Muscle of leg (tissue), 11 donors: Measurements from ENCODE around the gene AVP. TPM values are rescaled to one million over a fixed set of nuclear protein-coding genes. Genes with fewer than 3 reads are reported as not detected.

ENCODE experiments used
- DNase-seq: peaks from one replicate; pipeline ENCODE4 v3.0.0; 2013
- H3K27ac ChIP-seq: one replicate; pipeline ENCODE4 v1.5.1; 2013; ENCODE audit warnings: mild to moderate bottlenecking, low read length, control low read depth
- H3K27me3 ChIP-seq: one replicate; pipeline ENCODE4 v1.6.1; 2013; ENCODE audit warnings: low read length; ENCODE audit not compliant: control insufficient read depth, insufficient read depth
- H3K36me3 ChIP-seq: one replicate; pipeline ENCODE4 v1.6.1; 2013; ENCODE audit warnings: low read length; ENCODE audit not compliant: control insufficient read depth, insufficient read depth
- H3K4me1 ChIP-seq: one replicate; pipeline ENCODE4 v1.6.1; 2013; ENCODE audit warnings: low read length; ENCODE audit not compliant: control insufficient read depth, insufficient read depth
- H3K4me3 ChIP-seq: one replicate; pipeline ENCODE4 v1.5.1; 2013; ENCODE audit warnings: low read length, control low read depth
- H3K9me3 ChIP-seq: replicated peaks from 2 replicates; pipeline ENCODE4 v1.6.1; 2013; ENCODE audit warnings: low read depth, low read length; ENCODE audit not compliant: control insufficient read depth
- WGBS: methylation state at CpG from one replicate; pipeline ENCODE4 v1.1.5; 2013; ENCODE audit warnings: missing lambda C conversion rate; ENCODE audit not compliant: insufficient coverage; 5-methylcytosine and 5-hydroxymethylcytosine counted together
- polyA plus RNA-seq, 8 donors: library from polyadenylated mRNA; unstranded; fragments of 120-200 nt; gene quantifications; one replicate each; pipeline versions ENCODE4 v1.2.1 to v1.2.3, GENCODE V29; 2013; ENCODE audit warnings: inconsistent platforms in 1 of 8, low replicate concordance in 1 of 8; ENCODE audit not compliant: insufficient read length in 8 of 8, insufficient read depth in 1 of 8
- total RNA-seq: library from RNA; stranded (reverse); fragments of 120-200 nt; gene quantifications from one replicate; pipeline ENCODE4 v1.2.4, GENCODE V29; 2013

AVP gene
- total and polyA plus RNA-seq, 9 donors, result 0.18 to 0.53 (median 0.32) TPM; not detected in 5

DNA sequence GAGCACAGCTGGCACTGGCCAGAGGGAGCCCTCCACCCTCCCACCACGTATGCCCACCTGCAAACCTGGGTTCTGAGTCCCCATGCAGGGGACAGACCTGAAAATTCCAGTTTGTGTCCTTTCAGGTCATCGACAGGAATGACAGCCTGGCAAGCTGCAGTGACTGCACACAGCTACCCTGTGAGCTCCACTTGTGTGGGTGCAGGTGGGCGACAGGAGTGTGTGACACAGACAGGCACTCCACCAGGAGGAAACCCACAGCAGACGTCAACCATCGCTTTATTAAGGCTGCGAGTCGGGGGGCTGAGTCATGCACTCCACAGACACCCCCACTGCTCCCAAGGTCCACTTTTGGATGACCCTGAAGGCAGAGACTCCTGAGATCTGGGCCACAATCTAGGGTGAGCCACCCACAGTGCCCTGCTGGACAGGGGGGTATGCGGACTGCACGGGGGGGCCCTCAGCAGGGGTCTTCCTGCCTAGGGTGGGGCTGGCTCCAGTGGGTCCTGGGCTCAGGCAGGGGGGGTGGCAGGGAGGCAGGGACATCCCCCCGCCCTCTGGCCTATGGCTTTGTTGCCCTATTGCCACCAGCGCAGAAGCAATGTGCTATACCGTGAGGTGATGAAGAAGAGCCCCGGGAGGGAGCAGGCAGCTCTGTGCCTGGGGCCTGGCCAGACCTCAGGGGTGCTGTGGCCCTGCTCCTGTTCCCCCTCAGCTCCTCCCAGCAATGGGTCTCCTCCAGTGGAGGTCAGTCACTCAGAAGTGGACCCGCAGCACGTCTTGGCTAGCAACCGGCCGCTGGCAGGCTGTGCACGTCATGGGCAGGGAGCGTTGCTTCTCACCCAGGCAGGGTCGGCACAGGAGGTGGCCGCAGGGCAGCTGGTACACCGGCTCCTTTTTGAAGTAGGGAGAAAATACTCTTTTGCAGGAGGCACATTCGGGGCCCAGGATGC lies 25.1 kb upstream of the AVP start:
- DNase-seq, result no peak
- no peak overlapping the region for H3K4me3 ChIP-seq
- no peaks in the 10 kb centered on the region for H3K27me3 ChIP-seq
- no peak overlapping the region for H3K27ac ChIP-seq
- 85% methylated on average over 18 of the region's 23 CpGs for WGBS
- peaks cover 31% of the 10 kb centered on the region for H3K36me3 ChIP-seq
- peaks cover 3% of the 10 kb centered on the region for H3K4me1 ChIP-seq
- H3K9me3 ChIP-seq, result no peaks in the 10 kb centered on the region

DNA sequence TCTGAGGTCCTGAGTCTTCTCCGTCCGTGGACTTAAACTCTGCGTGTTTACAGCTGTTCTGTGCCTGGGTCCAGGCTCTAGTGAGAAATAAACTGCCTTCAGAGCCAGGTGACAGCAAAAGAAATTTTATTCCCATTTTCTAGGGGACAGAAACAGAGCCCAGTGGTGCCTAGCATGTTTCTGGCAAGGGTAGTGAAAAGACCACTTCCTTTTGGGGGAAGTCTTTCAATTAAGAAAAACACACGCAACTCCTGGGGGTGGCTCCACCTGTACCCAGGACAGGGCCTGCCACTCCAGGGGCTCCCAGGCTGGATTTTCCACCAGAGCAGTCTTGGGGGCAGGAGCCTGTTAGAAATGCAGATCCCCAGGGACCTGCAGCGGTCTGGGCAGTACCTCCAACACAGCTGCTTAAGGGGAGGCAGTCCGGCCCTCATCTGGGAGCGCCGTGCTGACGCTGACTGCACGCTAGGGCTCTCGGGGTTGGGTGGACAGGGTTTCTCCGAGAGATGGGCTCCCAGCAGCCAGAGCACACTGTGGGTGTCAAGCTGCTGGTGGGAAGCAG lies 23.0 kb upstream of the AVP start:
- no peak overlapping the region for H3K4me3 ChIP-seq
- H3K4me1 ChIP-seq, result peaks cover 3% of the 10 kb centered on the region
- WGBS, result 69% methylated on average over 6 of the region's 12 CpGs
- DNase-seq, result no peak
- H3K27ac ChIP-seq, result no peak overlapping the region
- no peaks in the 10 kb centered on the region for H3K27me3 ChIP-seq
- H3K36me3 ChIP-seq, result peaks cover 22% of the 10 kb centered on the region
- no peaks in the 10 kb centered on the region for H3K9me3 ChIP-seq

DNA sequence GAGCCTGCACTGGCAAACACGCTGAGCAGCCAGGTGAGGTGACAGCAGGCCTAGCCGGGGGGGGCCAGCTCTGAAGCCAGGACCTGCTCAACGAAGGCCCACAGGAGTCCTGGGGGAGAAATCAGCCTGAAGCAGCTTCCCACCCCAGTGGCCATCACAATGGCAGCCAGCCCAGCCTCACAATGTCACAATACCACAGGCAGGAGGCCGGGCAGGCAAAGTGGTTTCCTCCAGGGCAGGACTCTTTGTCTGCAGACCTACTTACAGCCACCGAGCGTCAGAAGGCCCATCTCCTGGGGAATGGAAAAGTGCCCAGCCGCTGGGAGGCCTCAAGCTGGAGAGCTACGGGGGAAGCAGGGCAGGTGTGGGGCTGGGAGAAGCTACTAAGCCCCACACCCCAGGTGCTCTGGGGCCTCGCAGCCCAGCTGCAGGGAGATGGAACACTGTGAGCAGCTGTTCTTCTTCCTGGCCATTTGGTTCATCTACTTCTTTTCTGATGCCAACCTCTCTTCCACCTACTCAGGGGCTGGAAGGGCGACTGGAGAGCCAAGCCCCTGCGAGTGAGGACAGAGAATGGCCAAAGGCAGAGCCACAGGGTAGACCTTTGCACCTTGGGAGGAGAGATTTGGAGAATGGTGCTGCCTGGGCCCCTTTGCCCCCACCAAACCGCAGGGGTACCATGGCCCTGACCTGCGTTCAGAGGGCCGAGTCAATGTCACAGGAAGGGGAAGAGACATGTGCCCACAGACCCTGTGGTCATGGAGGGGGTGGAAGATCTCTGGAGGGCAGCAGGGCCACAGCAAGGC lies 22.3 kb upstream of the AVP start:
- Histone ChIP-seq H3K27ac (no peak overlapping the region), H3K27me3 (no peaks in the 10 kb centered on the region), H3K4me1 (peaks cover 3% of the 10 kb centered on the region), H3K4me3 (no peak overlapping the region), H3K9me3 (no peaks in the 10 kb centered on the region), H3K36me3 (peaks cover 22% of the 10 kb centered on the region)
- 50% methylated on average over 10 of the region's 14 CpGs for WGBS
- DNase-seq, result no peak

DNA sequence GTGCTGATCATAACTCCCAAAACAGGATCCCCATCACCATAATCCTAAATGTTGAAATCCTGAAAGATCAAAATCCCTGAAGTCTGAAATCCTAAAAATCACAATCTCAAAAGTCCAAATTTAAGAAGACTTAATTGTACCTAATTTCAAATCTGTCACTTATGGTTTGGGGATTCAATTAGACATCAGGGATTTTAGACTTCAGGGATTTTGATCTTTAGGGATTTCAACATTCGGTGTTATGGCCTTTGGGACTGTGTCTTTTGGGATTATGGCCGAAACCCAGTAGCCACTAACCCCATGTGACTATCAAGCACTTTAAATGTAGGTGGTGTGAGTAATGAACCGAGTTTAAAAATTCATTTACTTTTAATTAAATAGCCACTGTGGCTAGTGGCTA lies 21.7 kb upstream of the AVP start:
- WGBS, result no CpG with 5 or more reads among the region's 3 CpGs
- Histone ChIP-seq H3K27ac (no peak overlapping the region), H3K9me3 (no peaks in the 10 kb centered on the region), H3K36me3 (peaks cover 22% of the 10 kb centered on the region), H3K4me1 (peaks cover 3% of the 10 kb centered on the region), H3K4me3 (no peak overlapping the region), H3K27me3 (no peaks in the 10 kb centered on the region)
- no peak for DNase-seq

DNA sequence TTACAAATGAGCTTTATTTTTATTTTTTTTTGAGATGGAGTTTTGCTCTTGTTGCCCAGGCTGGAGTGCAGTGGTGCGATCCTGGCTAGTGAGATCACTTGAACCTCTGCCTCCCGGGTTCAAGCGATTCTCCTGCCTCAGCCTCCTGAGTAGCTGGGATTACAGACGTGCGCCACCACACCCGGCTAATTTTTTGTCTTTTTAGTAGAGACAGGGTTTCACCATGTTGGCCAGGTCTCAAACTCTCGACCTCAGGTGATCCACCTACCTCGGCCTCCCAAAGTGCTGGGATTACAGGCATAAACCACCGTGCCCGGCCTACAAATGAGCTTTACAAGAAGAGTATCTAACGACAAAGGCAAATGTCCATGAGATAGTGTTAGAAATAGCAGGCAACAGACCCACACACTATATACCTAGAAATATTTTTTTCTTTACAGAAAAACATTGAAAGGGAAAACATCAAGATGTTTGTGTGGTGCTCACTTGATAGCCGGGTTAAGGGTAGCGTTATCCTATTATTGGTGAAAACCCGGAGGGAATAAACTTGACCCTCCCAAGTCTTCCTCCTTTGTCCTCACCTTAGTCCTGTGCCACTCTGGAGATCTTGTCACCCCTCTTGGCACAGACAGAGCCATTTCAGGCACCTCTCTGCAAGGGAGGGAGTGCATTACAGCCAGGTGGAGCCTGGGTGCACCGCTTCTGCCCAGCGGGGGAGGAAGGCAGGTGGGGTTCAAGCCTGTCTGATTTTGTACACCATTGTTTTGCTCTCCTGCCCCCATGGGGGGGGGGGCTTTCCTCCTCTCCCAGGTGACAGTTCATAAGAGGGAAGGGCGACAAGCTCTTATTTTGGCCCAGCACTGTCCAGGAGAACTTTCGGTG lies 21.0 kb upstream of the AVP start:
- no peak overlapping the region for H3K4me3 ChIP-seq
- no peak for DNase-seq
- 91% methylated on average over 8 of the region's 18 CpGs for WGBS

DNA sequence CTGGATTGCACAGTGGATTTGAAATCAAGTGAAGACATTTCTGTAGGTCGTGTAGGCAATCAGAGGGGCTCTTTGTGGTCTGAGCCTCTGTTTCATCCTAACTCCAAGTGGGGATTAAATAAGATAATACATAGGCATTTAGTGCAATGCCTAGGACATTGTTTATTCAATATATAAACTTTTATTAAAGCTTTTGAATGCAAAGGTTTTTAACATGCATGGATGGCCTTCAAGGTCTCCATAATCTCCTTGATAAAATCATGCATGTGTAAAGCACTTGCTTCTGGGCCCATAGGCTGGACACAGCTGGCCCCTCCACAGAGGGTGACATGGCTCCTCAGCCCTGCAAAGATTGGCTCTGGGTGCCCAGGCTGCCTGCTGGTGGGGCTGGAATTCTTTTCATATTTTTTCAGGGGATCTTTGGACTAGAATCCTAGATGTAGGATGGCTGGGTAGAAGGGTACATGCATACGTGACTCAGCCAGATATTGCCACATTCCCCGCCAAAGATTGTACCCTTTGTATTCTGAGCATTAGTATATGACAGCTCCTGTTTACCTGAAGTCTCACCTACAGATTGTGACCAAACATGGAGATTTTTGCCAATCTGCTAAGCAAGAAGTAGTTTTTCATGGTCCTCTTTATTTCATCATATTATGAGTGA lies 19.0 kb upstream of the AVP start:
- DNase-seq, result no peak
- H3K36me3 ChIP-seq, result peaks cover 13% of the 10 kb centered on the region
- H3K4me1 ChIP-seq, result peaks cover 3% of the 10 kb centered on the region
- no peaks in the 10 kb centered on the region for H3K27me3 ChIP-seq
- no CpG with 5 or more reads among the region's 3 CpGs for WGBS
- H3K9me3 ChIP-seq, result no peaks in the 10 kb centered on the region
- no peak overlapping the region for H3K27ac ChIP-seq
- H3K4me3 ChIP-seq, result no peak overlapping the region

More for the DNA sequence above, 21.0 kb upstream of the AVP start:
- H3K4me1 ChIP-seq, result peaks cover 3% of the 10 kb centered on the region
- H3K27ac ChIP-seq, result no peak overlapping the region
- H3K27me3 ChIP-seq, result no peaks in the 10 kb centered on the region
- H3K9me3 ChIP-seq, result no peaks in the 10 kb centered on the region
- H3K36me3 ChIP-seq, result peaks cover 22% of the 10 kb centered on the region

DNA sequence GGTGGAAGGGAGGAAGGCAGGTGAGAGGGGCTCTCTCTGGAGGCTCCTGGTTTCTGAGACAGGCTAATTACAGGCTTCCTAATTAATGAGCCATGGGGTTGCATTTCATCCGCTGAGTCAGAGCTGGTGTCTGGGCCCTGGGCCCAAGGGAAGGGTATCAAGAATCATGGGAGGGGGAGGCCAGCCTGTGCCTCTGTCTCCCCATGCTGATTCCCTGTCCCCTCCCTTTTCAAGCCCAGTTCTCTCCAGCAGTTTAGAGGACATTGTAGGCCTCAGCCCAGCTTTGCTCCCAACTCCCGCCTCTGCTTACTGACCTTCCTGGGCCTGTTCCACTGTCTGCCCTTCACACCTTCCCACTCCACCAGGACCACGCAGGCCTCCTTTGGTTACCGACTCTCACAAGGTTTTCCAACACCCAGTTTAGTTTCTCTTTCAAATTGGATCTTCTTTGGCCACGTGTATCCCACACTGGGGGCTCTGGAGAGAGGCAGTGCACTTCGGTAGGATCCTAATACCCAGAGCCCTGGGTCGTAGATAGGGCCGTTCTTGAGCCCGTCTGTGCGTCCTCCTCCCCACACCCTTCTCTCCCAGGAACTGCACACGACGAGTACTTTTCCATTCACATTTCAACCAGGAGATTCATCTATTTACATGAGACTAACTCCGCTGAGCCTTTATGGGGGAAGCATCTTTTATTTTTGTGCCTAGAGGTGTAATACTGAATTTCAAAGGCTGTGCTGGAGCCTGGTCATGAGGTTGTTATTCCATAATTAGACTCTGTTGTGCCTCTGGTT lies 18.2 kb upstream of the AVP start:
- Histone ChIP-seq H3K27me3 (no peaks in the 10 kb centered on the region), H3K9me3 (no peaks in the 10 kb centered on the region), H3K4me3 (no peak overlapping the region), H3K36me3 (peaks cover 8% of the 10 kb centered on the region), H3K4me1 (peaks cover 3% of the 10 kb centered on the region), H3K27ac (no peak overlapping the region)
- DNase-seq, result no peak
- WGBS, result 68% methylated on average over 4 of the region's 13 CpGs

DNA sequence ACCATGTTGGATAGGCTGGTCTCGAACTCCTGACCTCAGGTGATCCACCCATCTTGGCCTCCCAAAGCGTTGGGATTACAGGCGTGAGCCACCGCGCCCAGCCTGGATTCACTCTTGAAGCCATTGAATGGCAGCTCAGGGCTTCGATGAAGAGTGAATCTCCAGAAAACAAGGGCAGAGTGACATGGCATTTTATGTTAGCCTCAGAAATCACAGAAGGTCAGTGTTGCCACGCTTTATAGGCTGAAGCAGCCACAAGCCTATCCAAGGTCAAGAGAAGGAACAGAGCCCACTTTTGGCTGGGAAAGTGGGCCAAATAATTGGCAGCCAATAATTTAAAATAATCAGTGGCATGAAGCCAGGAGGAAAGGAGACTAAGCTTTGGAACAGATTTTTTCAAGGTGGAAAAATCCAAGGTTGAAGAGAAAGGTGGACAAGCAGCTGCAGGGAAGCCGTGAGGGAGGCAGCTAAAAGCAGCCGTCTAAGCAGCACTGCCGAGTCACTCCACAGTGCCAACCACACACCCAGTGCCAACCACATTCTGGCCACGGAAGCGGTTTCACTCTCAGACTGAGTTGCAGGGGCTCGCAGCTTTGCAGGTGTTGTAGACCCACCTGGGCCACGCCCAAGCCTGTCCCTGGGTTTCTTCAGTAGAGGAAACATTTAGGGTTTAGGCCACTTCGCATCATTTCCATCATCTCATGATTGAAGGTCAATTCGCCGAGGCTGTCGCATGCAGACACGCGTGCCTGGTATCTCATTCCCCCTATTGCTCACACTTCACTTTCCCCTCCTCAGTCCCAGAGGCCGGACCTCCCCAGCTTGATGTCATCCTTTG lies 17.4 kb upstream of the AVP start:
- peaks cover 2% of the 10 kb centered on the region for H3K36me3 ChIP-seq
- 88% methylated on average over 13 of the region's 21 CpGs for WGBS
- H3K4me1 ChIP-seq, result peaks cover 2% of the 10 kb centered on the region
- H3K4me3 ChIP-seq, result no peak overlapping the region
- no peak overlapping the region for H3K27ac ChIP-seq
- H3K9me3 ChIP-seq, result no peaks in the 10 kb centered on the region
- H3K27me3 ChIP-seq, result no peaks in the 10 kb centered on the region
- no peak for DNase-seq
